Stimulated activated CD8-positive, alpha-beta memory T cell treated with anti-CD3 and anti-CD28 coated beads, Interleukin-7, amount 100 ng/mL, for 4 hours (primary cell): ENCODE results near the gene PEG3.

Source experiments
- DNase-seq, 2 donors: peaks; one replicate each; pipeline ENCODE4 v3.0.0-alpha.2; 2020; ENCODE audit warnings: low read depth in 2 of 2

Gene PEG3

GRCh38 chr19:56808717-56809392 lies 31.7 kb downstream of the PEG3 start:
- no peak for DNase-seq

DNA sequence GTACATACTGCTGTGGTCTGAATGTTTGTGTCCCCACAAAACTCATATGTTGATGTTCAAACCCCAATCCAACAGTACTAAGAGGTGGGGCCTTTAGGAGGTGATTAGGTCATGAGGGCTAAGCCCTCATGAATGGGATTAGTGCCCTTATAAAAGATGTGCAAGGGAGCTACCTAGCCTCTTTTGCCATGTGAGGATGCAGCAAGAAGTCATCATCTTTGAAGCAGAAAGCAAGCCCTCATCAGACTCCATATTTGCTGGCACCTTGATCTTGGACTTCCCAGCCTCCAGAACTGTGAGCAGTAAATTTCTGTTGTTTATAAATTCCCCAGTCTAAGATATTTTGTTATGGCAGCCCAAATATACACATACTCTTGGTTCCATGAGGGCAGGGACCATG lies 33.9 kb downstream of the PEG3 start:
- DNase-seq, result no peak
